Measurements from ENCODE around the gene ZCCHC2.

ZCCHC2 gene

GRCh38 chr18:62596145-62597005 lies 73.5 kb downstream of the ZCCHC2 start:
- Histone ChIP-seq H3K9me3 (ENCODE audit: control insufficient read depth, insufficient read depth, low read length) (no peaks in the 10 kb centered on the region), H3K4me2 (ENCODE audit: low read length) (no peak overlapping the region), H3K9me2 (replicated peaks; ENCODE audit: control insufficient read depth, low read length) (no peaks in the 10 kb centered on the region), H3K4me3 (ENCODE audit: low read length) (no peak overlapping the region), H3K36me3 (ENCODE audit: control insufficient read depth, low read length) (no peaks in the 10 kb centered on the region), H3K27me3 (ENCODE audit: control insufficient read depth, low read length) (peaks cover 3% of the 10 kb centered on the region; the same call in 1 of the 2 replicates), H4K20me1 (ENCODE audit: control insufficient read depth, insufficient read depth, low read depth, low read length) (no peaks in the 10 kb centered on the region), H3K27ac (ENCODE audit: low read depth, low read length) (no peak overlapping the region), H3K4me1 (ENCODE audit: control insufficient read depth, low read length) (no peaks in the 10 kb centered on the region), H3K79me2 (ENCODE audit: control insufficient read depth, low read length) (no peaks in the 10 kb centered on the region), H3F3A (ENCODE audit: control insufficient read depth, insufficient read depth) (no peaks in the 10 kb centered on the region)
- TF ChIP-seq EZH2phosphoT487 (IDR thresholded peaks at IDR 0.05; ENCODE audit: borderline replicate concordance, low read length) (no peak), CTCF (IDR thresholded peaks at IDR 0.05; ENCODE audit: low read depth, low read length, poor library complexity, severe bottlenecking) (no peak)

DNA sequence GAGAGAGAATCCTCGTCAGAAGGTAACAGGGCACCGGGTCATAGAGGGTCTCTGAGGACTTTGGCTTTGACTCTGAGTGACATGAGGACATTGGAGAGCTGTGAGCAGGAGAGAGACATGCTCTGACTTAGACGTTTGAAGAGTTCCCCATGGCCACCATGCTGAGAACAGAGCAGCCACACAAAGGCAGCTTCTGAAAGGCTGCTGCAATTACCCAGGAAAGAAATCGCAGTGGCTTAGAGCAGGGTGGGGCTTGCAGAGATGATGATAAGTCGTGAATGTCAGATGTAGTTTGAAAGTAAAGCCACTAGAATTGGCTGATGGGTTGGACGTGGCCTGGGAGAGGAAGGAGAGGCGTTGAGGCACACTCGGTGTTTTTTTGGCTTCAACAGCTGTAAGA lies 79.0 kb downstream of the ZCCHC2 start:
- Histone ChIP-seq H3K27ac (ENCODE audit: low read depth, low read length) (no peak overlapping the region), H3K4me2 (ENCODE audit: low read length) (no peak overlapping the region), H3K79me2 (ENCODE audit: control insufficient read depth, low read length) (no peaks in the 10 kb centered on the region), H3F3A (ENCODE audit: control insufficient read depth, insufficient read depth) (no peaks in the 10 kb centered on the region), H4K20me1 (ENCODE audit: control insufficient read depth, insufficient read depth, low read depth, low read length) (no peaks in the 10 kb centered on the region), H3K4me1 (ENCODE audit: control insufficient read depth, low read length) (no peaks in the 10 kb centered on the region), H3K9me2 (replicated peaks; ENCODE audit: control insufficient read depth, low read length) (no peaks in the 10 kb centered on the region), H3K9me3 (ENCODE audit: control insufficient read depth, insufficient read depth, low read length) (no peaks in the 10 kb centered on the region), H3K27me3 (ENCODE audit: control insufficient read depth, low read length) (peaks cover 3% of the 10 kb centered on the region; the same call in 1 of the 2 replicates), H3K4me3 (ENCODE audit: low read length) (no peak overlapping the region), H3K36me3 (ENCODE audit: control insufficient read depth, low read length) (no peaks in the 10 kb centered on the region)
- TF ChIP-seq EZH2phosphoT487 (IDR thresholded peaks at IDR 0.05; ENCODE audit: borderline replicate concordance, low read length) (no peak), CTCF (IDR thresholded peaks at IDR 0.05; ENCODE audit: low read depth, low read length, poor library complexity, severe bottlenecking) (no peak)

GRCh38 chr18:62602706-62603105 lies 79.9 kb downstream of the ZCCHC2 start:
- Histone ChIP-seq H3K36me3 (ENCODE audit: control insufficient read depth, low read length) (no peaks in the 10 kb centered on the region), H3K79me2 (ENCODE audit: control insufficient read depth, low read length) (no peaks in the 10 kb centered on the region), H3F3A (ENCODE audit: control insufficient read depth, insufficient read depth) (no peaks in the 10 kb centered on the region), H3K4me1 (ENCODE audit: control insufficient read depth, low read length) (no peaks in the 10 kb centered on the region), H3K27ac (ENCODE audit: low read depth, low read length) (no peak overlapping the region), H3K27me3 (ENCODE audit: control insufficient read depth, low read length) (peaks cover 3% of the 10 kb centered on the region; the same call in 1 of the 2 replicates), H3K9me3 (ENCODE audit: control insufficient read depth, insufficient read depth, low read length) (no peaks in the 10 kb centered on the region), H3K9me2 (replicated peaks; ENCODE audit: control insufficient read depth, low read length) (no peaks in the 10 kb centered on the region), H3K4me2 (ENCODE audit: low read length) (no peak overlapping the region), H3K4me3 (ENCODE audit: low read length) (no peak overlapping the region), H4K20me1 (ENCODE audit: control insufficient read depth, insufficient read depth, low read depth, low read length) (no peaks in the 10 kb centered on the region)
- TF ChIP-seq CTCF (IDR thresholded peaks at IDR 0.05; ENCODE audit: low read depth, low read length, poor library complexity, severe bottlenecking) (no peak), EZH2phosphoT487 (IDR thresholded peaks at IDR 0.05; ENCODE audit: borderline replicate concordance, low read length) (no peak)
